GM21529 (cell line): ENCODE data around the gene PSD4.

Experiments used
- ATAC-seq: cut with Tn5 transposase; IDR thresholded peaks from one replicate; pipeline ENCODE4 v1.9.1; 2021; ENCODE audit not compliant: unreplicated experiment

Gene PSD4

DNA sequence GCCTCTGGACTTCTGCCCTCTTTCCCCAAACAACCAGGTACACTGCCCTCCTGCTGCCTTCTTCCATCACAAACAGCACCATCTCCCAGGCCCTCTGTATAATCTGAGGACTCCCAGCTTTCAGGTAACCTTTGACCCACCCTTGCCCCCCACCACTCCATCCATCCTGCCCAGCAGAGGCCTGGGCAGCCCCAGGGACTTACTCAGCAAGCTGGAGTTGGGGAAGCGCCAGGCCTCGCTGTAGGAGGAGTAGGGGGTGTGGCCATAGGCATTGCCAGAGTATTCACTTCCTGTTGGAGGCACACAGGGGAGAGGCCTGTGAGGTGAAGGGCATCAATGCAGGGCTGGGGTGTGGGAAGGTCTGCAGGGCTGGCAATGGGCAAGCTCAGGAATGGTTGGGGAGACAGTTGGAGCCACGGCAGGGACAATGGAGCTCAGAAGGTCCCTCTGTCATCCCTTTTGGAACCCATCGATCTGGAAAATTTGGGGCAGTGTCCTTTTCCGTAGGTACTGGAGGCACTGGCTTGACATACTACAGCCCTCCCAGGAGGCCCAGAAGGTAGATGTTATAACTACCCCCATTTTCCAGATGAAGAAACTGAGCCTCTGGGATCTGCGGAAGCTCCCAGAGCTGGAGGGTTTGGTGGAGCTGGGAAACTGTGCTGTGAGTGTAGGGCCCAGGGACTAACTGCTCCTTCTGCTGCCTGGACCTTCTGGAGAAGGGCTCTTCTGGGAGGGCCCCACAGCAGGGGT, 46.3 kb downstream of the PSD4 start:
- ATAC-seq, result no peak

- no peak for ATAC-seq
These were observed 47.4 kb downstream of the PSD4 start for GRCh38 chr2:113220970-113221708.

DNA sequence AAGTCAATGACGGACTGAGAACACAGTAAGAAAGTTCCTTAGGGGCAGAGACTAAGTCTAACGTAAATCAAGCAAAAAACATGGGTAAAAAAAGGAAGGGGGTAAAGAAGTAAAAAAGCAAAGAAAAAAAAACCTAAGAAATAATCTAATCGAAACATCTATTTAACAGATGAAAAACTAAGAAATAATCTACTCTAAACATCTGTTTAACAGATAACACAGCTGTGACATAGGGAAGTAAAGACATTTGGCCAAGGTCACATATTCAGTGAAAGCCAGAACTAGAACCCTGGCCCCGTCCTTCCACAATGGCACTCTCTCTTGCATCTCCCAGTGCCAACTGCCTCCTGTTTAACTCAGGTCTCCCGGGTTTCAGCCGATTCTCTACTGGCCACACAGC, 48.1 kb downstream of the PSD4 start:
- ATAC-seq, result no peak

- no peak for ATAC-seq
These were observed 50.0 kb downstream of the PSD4 start for GRCh38 chr2:113223813-113224212.

DNA sequence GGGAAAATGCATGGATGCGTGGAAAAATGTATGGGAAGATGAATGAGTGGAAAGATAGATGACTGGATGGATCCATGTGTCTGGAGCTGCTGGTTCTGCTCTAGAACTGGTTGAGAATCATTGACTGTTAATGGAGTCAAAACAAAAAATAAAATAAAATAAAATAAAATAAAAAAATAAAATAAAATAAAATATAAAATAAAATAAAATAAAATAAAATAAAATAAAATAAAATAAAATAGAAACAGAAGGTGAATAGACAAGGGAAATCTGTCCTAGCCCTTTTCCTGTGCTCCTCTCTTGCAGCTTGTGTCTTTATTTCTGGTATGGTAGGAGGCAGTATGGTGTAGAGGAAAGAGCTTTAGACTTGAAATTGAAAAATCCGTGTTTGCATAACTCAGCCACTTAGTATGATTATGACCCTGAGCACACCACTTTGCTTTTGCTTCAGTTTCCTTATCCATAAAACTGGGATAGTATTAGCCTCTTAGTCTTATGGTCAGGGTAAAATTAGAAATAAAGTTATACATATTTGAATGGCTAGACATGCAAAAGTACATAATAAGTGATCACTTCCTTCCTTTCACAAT, 51.0 kb downstream of the PSD4 start:
- no peak for ATAC-seq

DNA sequence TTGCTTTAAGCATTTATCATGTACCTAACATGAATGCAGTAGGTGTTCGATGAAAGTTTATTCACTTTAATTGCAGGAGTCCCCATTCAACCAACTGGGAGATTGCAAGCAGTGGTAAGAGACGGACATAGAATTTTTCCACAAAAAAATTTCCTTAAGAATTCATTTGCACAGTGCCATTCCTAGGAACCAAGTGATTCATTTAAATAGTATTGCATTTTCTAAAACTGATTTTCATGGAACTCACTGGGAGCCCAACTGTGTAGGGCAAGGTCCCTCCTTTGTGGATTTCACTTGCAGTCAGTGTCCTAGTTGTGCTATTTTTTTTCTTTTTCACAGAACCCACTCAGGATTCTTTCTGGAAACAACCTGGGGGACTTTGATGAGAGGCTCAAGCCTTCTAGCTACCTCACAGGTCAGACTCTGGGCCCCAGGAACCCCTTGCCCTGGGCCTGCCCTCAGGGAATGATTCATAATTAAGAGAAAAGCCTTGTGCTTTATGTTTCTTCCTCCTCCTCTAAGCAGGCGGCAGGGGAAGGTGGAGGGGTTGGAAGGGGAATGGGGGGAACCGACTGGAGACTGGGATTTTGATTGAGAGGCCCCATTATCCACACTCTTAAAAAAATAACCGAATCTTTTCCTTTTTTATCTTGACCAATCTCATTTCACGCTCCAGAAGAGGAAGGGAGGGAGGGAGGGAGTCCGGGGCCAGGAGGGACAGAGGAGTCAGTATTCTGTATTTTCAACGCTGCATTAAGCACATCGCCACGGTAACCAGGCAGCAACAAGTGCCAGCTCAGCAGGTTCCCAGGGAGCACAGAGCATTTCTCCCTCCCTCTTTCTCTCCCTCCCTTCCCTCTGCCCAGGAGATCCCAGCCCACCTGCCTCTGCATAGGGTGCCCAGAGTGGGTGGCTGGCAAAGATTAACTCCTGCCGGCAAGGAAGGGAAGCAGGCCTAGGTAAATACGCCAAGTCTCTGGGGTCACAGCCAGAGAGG, 51.8 kb downstream of the PSD4 start:
- no peak for ATAC-seq

DNA sequence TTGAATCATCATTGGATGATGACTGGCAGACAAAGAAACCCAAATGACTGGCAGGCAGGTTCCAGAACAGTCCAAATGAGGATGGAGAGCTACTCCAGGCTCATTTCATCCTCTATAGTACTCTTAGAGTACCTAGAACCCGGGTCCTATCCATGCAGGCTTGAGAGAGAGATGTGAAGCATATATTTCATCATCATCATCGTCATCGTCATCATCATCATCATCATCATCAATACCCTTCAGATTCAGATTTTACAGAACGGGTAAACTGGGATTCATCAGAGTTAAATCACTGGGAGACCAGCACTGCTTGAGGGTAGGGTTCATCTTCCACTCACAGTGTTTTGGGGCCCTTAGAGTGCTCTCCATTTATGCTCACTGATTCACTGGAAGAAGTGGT, 52.7 kb downstream of the PSD4 start:
- no peak for ATAC-seq

- no peak for ATAC-seq
These were observed 53.5 kb downstream of the PSD4 start for GRCh38 chr2:113227290-113227689.

DNA sequence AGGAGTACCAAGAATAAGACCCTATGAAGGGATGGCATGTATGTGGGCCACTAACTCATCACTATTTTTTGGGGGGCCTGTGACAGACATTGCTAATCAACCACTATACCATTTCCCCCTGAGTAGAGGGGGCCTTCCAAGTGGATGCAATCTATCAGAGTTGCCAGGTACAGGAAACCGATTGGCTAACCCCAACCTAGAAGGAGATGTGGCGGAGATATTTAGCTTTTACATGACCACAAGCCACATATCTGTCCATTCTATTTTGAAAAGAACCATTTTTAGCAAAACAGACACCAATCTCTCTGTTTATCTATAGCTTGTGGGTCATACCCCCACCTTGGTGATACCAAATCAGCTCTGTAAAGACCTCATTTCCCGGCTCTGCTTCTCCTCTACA, 53.9 kb downstream of the PSD4 start:
- ATAC-seq, result no peak

DNA sequence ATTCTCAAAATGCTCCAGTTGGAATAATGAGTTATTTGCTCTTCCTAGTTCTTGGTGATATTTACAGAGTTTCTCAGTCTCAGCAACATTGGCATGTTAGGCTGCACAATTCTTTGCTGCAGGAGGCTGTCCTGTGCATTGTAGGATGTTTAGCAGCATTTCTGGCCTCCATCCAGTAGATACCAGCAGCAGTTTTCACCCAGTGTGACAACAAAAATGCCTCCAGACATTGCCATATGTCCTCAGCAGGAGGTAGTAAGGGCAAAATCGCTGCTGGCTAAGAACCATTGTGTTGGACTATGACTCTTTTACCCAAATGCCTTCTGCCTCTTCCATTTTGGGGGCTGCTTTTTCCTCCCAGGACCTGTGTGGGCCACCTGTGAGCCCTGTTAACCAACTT, 54.6 kb downstream of the PSD4 start:
- no peak for ATAC-seq

DNA sequence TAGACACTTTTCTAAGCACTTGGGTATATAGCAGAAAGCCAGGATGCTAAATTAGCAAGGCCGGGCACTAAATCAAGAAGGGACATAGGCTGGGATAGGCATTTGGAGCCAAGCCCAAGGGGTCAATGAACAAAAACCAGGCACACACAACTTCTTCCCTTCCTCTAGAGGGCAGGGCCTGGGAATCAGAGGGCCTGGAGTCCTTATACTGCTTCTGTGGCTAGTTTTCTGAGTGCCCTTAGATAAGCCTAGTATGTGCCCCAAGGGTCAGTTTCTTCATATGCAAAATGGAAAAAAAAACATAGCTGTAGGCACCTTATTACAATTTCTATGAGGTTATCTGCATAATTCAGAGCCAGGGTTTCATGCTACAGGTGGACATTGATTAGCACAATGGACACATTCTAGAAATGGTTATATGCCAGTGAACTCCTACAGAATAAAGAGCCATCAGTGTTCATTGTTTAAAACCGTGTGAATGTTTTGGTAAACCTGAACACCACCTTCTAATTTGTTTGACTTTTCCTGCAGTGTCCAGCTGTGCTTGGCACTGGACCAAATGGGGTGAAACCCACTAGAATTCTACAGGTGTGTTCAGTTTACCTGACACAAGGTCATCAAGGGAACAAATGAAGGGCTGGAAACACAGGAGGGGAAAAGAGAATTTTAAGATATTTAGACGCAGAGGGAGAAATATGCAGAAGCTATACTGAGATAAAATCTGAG, 55.4 kb downstream of the PSD4 start:
- ATAC-seq, result no peak

- no peak for ATAC-seq
These were observed 56.0 kb downstream of the PSD4 start for GRCh38 chr2:113229795-113230194.

DNA sequence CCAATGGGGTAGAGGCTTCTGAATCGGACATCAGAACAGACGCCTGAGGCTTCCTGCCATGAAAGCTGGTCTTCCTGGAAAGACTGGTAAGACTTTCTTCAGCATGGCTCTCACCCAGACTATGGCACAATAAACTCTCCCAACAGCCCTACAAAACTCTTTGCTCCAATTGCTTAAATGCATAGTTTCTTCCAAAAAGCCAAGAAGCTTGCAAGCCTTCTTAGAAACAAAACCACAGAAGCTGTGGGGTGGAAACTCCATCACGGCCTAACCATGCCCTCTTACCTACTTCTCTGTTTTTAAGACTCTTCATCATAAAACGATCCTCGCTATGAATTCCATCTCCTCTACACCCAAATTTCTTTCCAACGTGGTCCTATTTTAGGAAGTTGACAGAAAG, 56.8 kb downstream of the PSD4 start:
- no peak for ATAC-seq

- no peak for ATAC-seq
These were observed 57.3 kb downstream of the PSD4 start for GRCh38 chr2:113231064-113231463.

GRCh38 chr2:113232123-113232522, 58.4 kb downstream of the PSD4 start:
- ATAC-seq, result no peak

- ATAC-seq, result no peak
These were observed 59.0 kb downstream of the PSD4 start for GRCh38 chr2:113232740-113233139.

- ATAC-seq, result no peak
These were observed 60.1 kb downstream of the PSD4 start for GRCh38 chr2:113233593-113234550.

- ATAC-seq, result no peak
These were observed 61.1 kb downstream of the PSD4 start for GRCh38 chr2:113234721-113235346.
